Measurements from ENCODE around the gene PCDHGC5. TPM values are rescaled to one million over a fixed set of nuclear protein-coding genes. Genes with fewer than 3 reads are reported as not detected.

The PCDHGC5 gene
- total RNA-seq, 1 experiment from 2014 or later = 0.25 TPM

DNA sequence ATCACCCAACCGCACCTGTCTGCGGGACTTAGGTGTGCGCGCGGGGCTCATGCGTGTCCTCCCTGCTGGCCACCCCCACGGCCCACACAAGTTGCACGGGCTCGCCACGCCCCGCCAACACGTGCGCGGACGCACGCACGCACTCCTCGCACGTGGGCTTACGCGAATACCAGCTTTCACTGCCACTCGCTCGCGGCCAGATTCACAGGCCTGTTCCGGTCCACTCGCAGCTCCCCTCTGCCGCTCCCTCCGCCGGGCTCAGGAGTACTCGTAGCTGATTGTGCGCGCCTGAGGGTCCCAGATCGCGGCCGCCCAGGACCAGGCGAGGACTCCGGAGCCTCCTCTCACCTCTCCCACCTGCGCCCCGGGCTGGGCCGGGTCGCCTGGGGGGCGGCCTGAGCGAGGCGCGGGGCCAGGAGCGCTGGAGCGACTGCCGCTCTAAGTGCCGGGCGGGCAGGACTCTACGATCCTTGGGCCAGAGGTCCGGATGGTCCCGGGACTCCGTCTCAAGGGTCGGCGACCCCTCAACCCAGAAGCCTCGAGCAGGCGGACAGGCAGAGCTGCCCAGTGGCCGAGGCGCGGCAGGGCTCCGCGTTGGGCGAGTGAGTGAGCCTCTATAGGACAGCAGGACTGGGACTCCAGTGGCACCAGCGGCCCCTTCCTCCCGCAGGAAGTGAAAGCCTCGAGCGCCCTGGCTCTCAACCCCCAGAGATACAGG, 3.4 kb downstream of the PCDHGC5 start:
- no peak overlapping the region for H3K27ac Mint-ChIP-seq (ENCODE audit: unreplicated experiment)
- Histone ChIP-seq H3K27me3 (replicated peaks; ENCODE audit: control insufficient read depth, insufficient read depth, low read length) (no peaks in the 10 kb centered on the region), H3K36me3 (ENCODE audit: control insufficient read depth, insufficient read depth, low read length) (no peaks in the 10 kb centered on the region), H3K4me1 (no peaks in the 10 kb centered on the region), H3K9me3 (no peaks in the 10 kb centered on the region), H3K4me3 (ENCODE audit: low read depth, low read length) (no peak overlapping the region)
- peaks cover 6% of the 10 kb centered on the region for H3K36me3 Mint-ChIP-seq (ENCODE audit: insufficient read depth, unreplicated experiment)
- peaks cover 7% of the 10 kb centered on the region for H3K4me1 Mint-ChIP-seq (ENCODE audit: low read depth, unreplicated experiment)
- H3K9me3 Mint-ChIP-seq (ENCODE audit: unreplicated experiment) = no peaks in the 10 kb centered on the region
- TF ChIP-seq, protein P1, sequence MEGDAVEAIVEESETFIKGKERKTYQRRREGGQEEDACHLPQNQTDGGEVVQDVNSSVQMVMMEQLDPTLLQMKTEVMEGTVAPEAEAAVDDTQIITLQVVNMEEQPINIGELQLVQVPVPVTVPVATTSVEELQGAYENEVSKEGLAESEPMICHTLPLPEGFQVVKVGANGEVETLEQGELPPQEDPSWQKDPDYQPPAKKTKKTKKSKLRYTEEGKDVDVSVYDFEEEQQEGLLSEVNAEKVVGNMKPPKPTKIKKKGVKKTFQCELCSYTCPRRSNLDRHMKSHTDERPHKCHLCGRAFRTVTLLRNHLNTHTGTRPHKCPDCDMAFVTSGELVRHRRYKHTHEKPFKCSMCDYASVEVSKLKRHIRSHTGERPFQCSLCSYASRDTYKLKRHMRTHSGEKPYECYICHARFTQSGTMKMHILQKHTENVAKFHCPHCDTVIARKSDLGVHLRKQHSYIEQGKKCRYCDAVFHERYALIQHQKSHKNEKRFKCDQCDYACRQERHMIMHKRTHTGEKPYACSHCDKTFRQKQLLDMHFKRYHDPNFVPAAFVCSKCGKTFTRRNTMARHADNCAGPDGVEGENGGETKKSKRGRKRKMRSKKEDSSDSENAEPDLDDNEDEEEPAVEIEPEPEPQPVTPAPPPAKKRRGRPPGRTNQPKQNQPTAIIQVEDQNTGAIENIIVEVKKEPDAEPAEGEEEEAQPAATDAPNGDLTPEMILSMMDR (IDR thresholded peaks at IDR 0.05; ENCODE audit: insufficient read depth in 1 of 2, low read depth in 1 of 2, low read length in 1 of 2, severe bottlenecking in 1 of 2, unreplicated experiment in 1 of 2) = no peak
- no peak for DNase-seq
- POLR2A ChIA-PET = no interaction called here
- peaks cover 6% of the 10 kb centered on the region for H3K27me3 Mint-ChIP-seq (ENCODE audit: insufficient read depth, unreplicated experiment)
- CTCF ChIA-PET = no interaction called here
- BruUV-seq (replicated peaks) = no TSS peak
- intact Hi-C loops (cut with micrococcal nuclease; ENCODE audit: unreplicated experiment) = no loop called here
- no peak overlapping the region for H3K4me3 Mint-ChIP-seq (ENCODE audit: unreplicated experiment)

DNA sequence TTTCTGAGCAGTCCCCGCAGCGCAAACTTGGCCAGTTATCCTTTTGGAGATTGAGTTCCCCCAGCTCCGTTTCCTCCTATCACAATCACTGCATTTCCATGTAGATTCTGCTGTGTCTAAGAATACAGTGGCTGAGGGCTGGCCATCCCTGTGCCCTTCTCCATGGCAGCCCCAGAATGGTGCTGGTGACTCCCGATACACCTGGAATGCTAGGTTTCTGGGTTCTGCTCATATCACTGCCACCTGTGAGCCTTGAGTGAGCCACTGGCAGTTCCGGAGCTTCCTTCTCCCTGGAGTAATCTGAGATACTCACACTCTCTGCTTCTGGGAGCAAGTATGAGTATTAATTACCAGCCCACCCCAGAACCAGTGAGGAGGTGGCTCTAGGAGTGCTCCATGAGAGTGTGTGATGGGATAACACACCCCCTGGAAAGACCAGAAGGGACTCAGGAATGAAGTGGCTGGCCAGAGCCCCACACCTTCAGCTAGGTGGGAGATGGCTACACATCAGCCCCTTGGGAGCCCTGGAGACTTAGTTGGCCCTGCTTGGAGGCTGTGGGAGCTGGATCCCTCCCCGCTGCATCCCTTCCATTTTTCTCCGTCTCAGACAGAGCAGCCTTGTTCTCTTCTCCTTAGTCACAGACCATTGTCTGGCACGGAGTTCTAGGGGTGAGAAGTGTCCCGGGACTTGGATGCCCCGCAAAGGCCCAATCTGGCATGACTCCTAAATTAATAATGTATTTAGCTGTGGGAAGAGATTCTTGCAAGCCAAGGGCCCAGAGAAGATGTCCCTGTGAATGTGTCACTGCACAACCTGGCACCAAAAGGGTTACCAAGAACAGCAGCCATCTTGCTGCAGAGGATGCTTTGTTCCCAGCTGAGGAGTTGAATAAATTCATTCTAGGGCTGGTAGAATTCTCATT, 4.9 kb downstream of the PCDHGC5 start:
- POLR2A ChIA-PET = no interaction called here
- Mint-ChIP-seq H3K4me1 (ENCODE audit: low read depth, unreplicated experiment) (peaks cover 7% of the 10 kb centered on the region), H3K4me3 (ENCODE audit: unreplicated experiment) (no peak overlapping the region), H3K27me3 (ENCODE audit: insufficient read depth, unreplicated experiment) (peaks cover 6% of the 10 kb centered on the region), H3K27ac (ENCODE audit: unreplicated experiment) (no peak overlapping the region), H3K36me3 (ENCODE audit: insufficient read depth, unreplicated experiment) (peaks cover 6% of the 10 kb centered on the region), H3K9me3 (ENCODE audit: unreplicated experiment) (no peaks in the 10 kb centered on the region)
- H3K4me3 ChIP-seq (ENCODE audit: low read depth, low read length) = no peak overlapping the region
- H3K36me3 ChIP-seq (ENCODE audit: control insufficient read depth, insufficient read depth, low read length) = no peaks in the 10 kb centered on the region
- TF ChIP-seq, protein P1 (IDR thresholded peaks at IDR 0.05; ENCODE audit: insufficient read depth in 1 of 2, low read depth in 1 of 2, low read length in 1 of 2, severe bottlenecking in 1 of 2, unreplicated experiment in 1 of 2) = no peak
- intact Hi-C loops (cut with micrococcal nuclease; ENCODE audit: unreplicated experiment) = no loop called here
- no peak for DNase-seq
- no peaks in the 10 kb centered on the region for H3K9me3 ChIP-seq
- H3K4me1 ChIP-seq = no peaks in the 10 kb centered on the region
- CTCF ChIA-PET = no interaction called here
- H3K27me3 ChIP-seq (replicated peaks; ENCODE audit: control insufficient read depth, insufficient read depth, low read length) = no peaks in the 10 kb centered on the region
- no TSS peak for BruUV-seq (replicated peaks)

DNA sequence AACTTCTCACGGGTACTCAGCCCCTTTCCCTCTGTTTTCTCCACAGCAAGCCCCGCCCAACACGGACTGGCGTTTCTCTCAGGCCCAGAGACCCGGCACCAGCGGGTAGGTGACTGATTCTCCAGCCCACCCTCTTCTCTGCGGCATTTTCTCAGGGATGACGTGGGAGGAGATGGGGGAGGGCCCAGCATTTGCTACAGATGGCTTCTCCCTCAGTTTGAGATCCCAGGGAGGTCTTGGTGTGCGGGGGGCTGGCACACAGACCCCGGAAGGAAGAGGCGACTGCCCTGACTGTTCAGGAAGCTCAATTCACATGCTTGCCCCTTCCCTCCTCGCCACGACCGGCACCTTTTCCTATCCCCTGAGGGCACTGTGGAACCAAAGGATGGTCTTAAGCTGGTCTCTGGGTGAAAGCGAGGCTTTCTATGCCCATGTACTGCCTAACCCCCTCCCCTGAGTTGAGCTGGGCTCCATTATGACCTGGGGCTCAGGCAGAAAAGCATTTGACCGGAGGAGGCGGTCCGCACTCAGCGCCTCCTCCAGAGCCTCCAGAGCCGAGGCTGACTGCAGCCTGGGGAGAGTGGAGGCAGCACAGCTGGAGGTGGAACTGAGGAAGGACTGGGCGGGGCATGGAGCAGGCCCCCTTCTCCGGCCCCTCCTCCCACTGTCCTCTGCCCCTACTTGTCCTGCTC, 6.0 kb downstream of the PCDHGC5 start:
- H3K4me3 ChIP-seq (ENCODE audit: low read depth, low read length) = no peak overlapping the region
- Mint-ChIP-seq H3K36me3 (ENCODE audit: insufficient read depth, unreplicated experiment) (peaks cover 6% of the 10 kb centered on the region), H3K27ac (ENCODE audit: unreplicated experiment) (no peak overlapping the region), H3K4me1 (ENCODE audit: low read depth, unreplicated experiment) (peaks cover 7% of the 10 kb centered on the region), H3K27me3 (ENCODE audit: insufficient read depth, unreplicated experiment) (peaks cover 6% of the 10 kb centered on the region), H3K9me3 (ENCODE audit: unreplicated experiment) (no peaks in the 10 kb centered on the region), H3K4me3 (ENCODE audit: unreplicated experiment) (no peak overlapping the region)
- ChIA-PET POLR2A (no interaction called here), CTCF (no interaction called here)
- no peaks in the 10 kb centered on the region for H3K9me3 ChIP-seq
- no peak for DNase-seq
- no peaks in the 10 kb centered on the region for H3K27me3 ChIP-seq (replicated peaks; ENCODE audit: control insufficient read depth, insufficient read depth, low read length)
- H3K36me3 ChIP-seq (ENCODE audit: control insufficient read depth, insufficient read depth, low read length) = no peaks in the 10 kb centered on the region
- TF ChIP-seq, protein P1 (IDR thresholded peaks at IDR 0.05; ENCODE audit: insufficient read depth in 1 of 2, low read depth in 1 of 2, low read length in 1 of 2, severe bottlenecking in 1 of 2, unreplicated experiment in 1 of 2) = no peak
- H3K4me1 ChIP-seq = no peaks in the 10 kb centered on the region
- intact Hi-C loops (cut with micrococcal nuclease; ENCODE audit: unreplicated experiment) = no loop called here
- no TSS peak for BruUV-seq (replicated peaks)

All from Caco-2 (cell line).